K562 (cell line): Measurements from ENCODE around the gene LRRC4C. TPM values are rescaled to one million over a fixed set of nuclear protein-coding genes. Genes with fewer than 3 reads are reported as not detected.

Source experiments
- ATAC-seq: fragments of 200-7000 bp; cut with Tn5 transposase; 3 replicates; pipeline ENCODE4 v1.9.1; 2020; ENCODE audit warnings: moderate library complexity
- BruUV-seq: library from RNA; stranded (reverse); fragments of 400-500 nt; replicated peaks from 2 replicates; lab custom pipeline; 2021; lab: Mats Ljungman, UMichigan
- CTCF ChIA-PET: fragments of 300-600 bp; formaldehyde crosslinking; extraction: SDS; loops from one replicate; lab custom pipeline; 2021; ENCODE audit warnings: low intra/inter-chr PET ratio; lab: Yijun Ruan, JAX
- POLR2A ChIA-PET: fragments of 300-600, 350-650 bp; sonication (Branson Sonifier 250); formaldehyde crosslinking; extraction: SDS; loops from one replicate; lab custom pipeline; 2021; ENCODE audit warnings: antibody characterized with exemption, inconsistent platforms; lab: Yijun Ruan, JAX
- DNase-seq, 4 experiments: peaks; one replicate each; pipeline versions ENCODE4 v3.0.0 to v3.0.0-alpha.2; 2011 to 2018; ENCODE audit warnings: low spot score in 3 of 4, mixed read lengths in 3 of 4; ENCODE audit errors: extremely low read depth in 1 of 4
- FAIRE-seq: peaks from 2 replicates; lab custom pipeline; 2011; peaks lifted over from hg19 to GRCh38; lab: Jason Lieb, UNC
- H2AFZ ChIP-seq: 2 replicates; pipeline ENCODE4 v1.6.0; 2011; ENCODE audit warnings: low read depth, low read length, control low read depth, inconsistent platforms
- H3K27ac ChIP-seq: fragments of 200-600 bp; 3 replicates; pipeline ENCODE4 v1.8.0; 2011; ENCODE audit warnings: low read depth, mild to moderate bottlenecking, control low read depth, inconsistent platforms, low read length, moderate library complexity, mixed read lengths; ENCODE audit errors: extremely low read depth
- H3K27me3 ChIP-seq, 2 experiments: fragments of 300-600 bp in 1 of 2; 2 replicates in 1 of 2; 3 replicates in 1 of 2; pipeline versions ENCODE4 v1.6.0 to v1.8.0; 2011; ENCODE audit warnings: inconsistent platforms in 2 of 2, low read length in 2 of 2, mild to moderate bottlenecking in 1 of 2, mixed read lengths in 1 of 2, moderate library complexity in 1 of 2; ENCODE audit not compliant: control insufficient read depth in 2 of 2, insufficient read depth in 2 of 2
- H3K36me3 ChIP-seq: fragments of 300-600 bp; 3 replicates; pipeline ENCODE4 v1.8.0; 2011; ENCODE audit warnings: mild to moderate bottlenecking, low read length, inconsistent platforms; ENCODE audit not compliant: control insufficient read depth, insufficient read depth
- H3K4me1 ChIP-seq, 2 experiments: fragments of 200-600 bp in 1 of 2; replicated peaks in 1 of 2; 2 replicates in 1 of 2; 3 replicates in 1 of 2; pipeline versions ENCODE4 v1.5.1 to v1.8.0; 2011; ENCODE audit warnings: inconsistent platforms in 2 of 2, low read length in 2 of 2, mild to moderate bottlenecking in 1 of 2, mixed read lengths in 1 of 2, moderate library complexity in 1 of 2; ENCODE audit not compliant: control insufficient read depth in 2 of 2, insufficient read depth in 2 of 2
- H3K4me2 ChIP-seq: 2 replicates; pipeline ENCODE4 v1.6.1; 2011; ENCODE audit warnings: low read length, control low read depth, inconsistent platforms, mixed read lengths; ENCODE audit not compliant: insufficient read depth
- H3K4me3 ChIP-seq: fragments of 200-600 bp; sonication (generic), shearing (Covaris generic); 2 replicates; pipeline ENCODE4 v1.5.1; 2016; ENCODE audit warnings: control low read depth, inconsistent platforms
- H3K79me2 ChIP-seq: fragments of 200-600 bp; 3 replicates; pipeline ENCODE4 v1.8.0; 2011; ENCODE audit warnings: low read length, inconsistent platforms; ENCODE audit not compliant: control insufficient read depth, insufficient read depth
- H3K9ac ChIP-seq, 2 experiments: 2 replicates each; pipeline versions ENCODE4 v1.6.0 to v1.6.1; 2011; ENCODE audit warnings: low read depth in 2 of 2, low read length in 2 of 2, control low read depth in 1 of 2, inconsistent platforms in 1 of 2, mild to moderate bottlenecking in 1 of 2, mixed read lengths in 1 of 2; ENCODE audit not compliant: insufficient read depth in 1 of 2
- H3K9me1 ChIP-seq: one replicate; pipeline ENCODE4 v1.6.0; 2011; ENCODE audit warnings: inconsistent platforms, mild to moderate bottlenecking, low read length, moderate library complexity; ENCODE audit not compliant: control insufficient read depth, insufficient read depth
- H3K9me3 ChIP-seq: replicated peaks from 2 replicates; pipeline ENCODE4 v1.5.1; 2011; ENCODE audit warnings: low read depth, low read length, inconsistent platforms; ENCODE audit not compliant: control insufficient read depth, insufficient read depth
- H4K20me1 ChIP-seq: replicated peaks from 2 replicates; pipeline ENCODE4 v1.6.1; 2011; ENCODE audit warnings: low read length, inconsistent platforms, mixed read lengths; ENCODE audit not compliant: control insufficient read depth, insufficient read depth
- ATF7 ChIP-seq: fragments of 450-650 bp; IDR thresholded peaks from 2 replicates; pipeline ENCODE4 v1.7.1; 2014; ENCODE audit warnings: mild to moderate bottlenecking, moderate library complexity
- KDM5B ChIP-seq: fragments of 200-600 bp; sonication (generic); IDR thresholded peaks from 2 replicates; pipeline ENCODE4 v1.6.1; 2012; ENCODE audit warnings: low read depth, mild to moderate bottlenecking, moderate library complexity, low read length, control low read depth, inconsistent platforms; ENCODE audit not compliant: insufficient replicate concordance
- RBM15 ChIP-seq: fragments of 200-400 bp; formaldehyde crosslinking; IDR thresholded peaks from 2 replicates; pipeline ENCODE4 v1.6.1; 2018; ENCODE audit warnings: mild to moderate bottlenecking, low read length, moderate library complexity; ENCODE audit not compliant: insufficient read depth
- TEAD4 ChIP-seq, 2 experiments: sonication (generic) in 1 of 2; formaldehyde crosslinking in 1 of 2; IDR thresholded peaks; 2 replicates each; pipeline versions ENCODE4 v1.6.1 to v1.8.0; 2012 to 2022; ENCODE audit warnings: borderline replicate concordance in 1 of 2, inconsistent platforms in 1 of 2, low read length in 1 of 2, mild to moderate bottlenecking in 1 of 2, missing genetic modification reagents in 1 of 2
- ZEB2 ChIP-seq: fragments of 450-650 bp; IDR thresholded peaks from 2 replicates; pipeline ENCODE4 v1.6.1; 2016
- WGBS: fragments of 100-300 bp; shearing (Covaris generic); methylation state at CpG from one replicate; pipeline ENCODE4 v1.1.6; 2016; ENCODE audit warnings: low coverage, mixed read lengths; ENCODE audit not compliant: insufficient coverage; ENCODE audit errors: missing lambda C conversion rate; 5-methylcytosine and 5-hydroxymethylcytosine counted together
- in situ Hi-C: fragments of 300-500 bp; cut with MboI; formaldehyde crosslinking; loops from 4 replicates; pipeline ENCODE4 v1.15.0; 2018; ENCODE audit warnings: inconsistent platforms, mixed read lengths
- intact Hi-C: fragments of 100-400 bp; cut with micrococcal nuclease; formaldehyde crosslinking; loops from 2 replicates; pipeline ENCODE4 v1.14.2; 2022
- polyA plus RNA-seq, 8 experiments: library from polyadenylated mRNA; depleted of rRNA in 4 of 8; stranded (reverse) in 5 of 8; unstranded in 3 of 8; fragments of >200 nt; fragmentation: Nextera tagmentation in 2 of 8; fragmentation: Illumina TruSeq in 1 of 8; extraction: Ambion mirVana in 2 of 8; extraction: Trizol in 1 of 8; gene quantifications; 2 replicates each; pipeline versions ENCODE4 v1.2.1 to v1.2.3, GENCODE V29; 2011 to 2014; ENCODE audit warnings: inconsistent platforms in 1 of 8, missing spikeins in 1 of 8
- total RNA-seq, 7 experiments: library from RNA; depleted of rRNA in 6 of 7; stranded (reverse); fragments of >200 nt in 6 of 7; fragmentation: Illumina TruSeq in 2 of 7; extraction: Trizol in 2 of 7; gene quantifications; 2 replicates each; pipeline versions ENCODE4 v1.2.1 to v1.2.3, GENCODE V29; 2011 to 2021; ENCODE audit warnings: low replicate concordance in 1 of 7
- TF ChIP-seq, protein P1 (sequence below): fragments of 250-450 bp; sonication (Bioruptor Pico); IDR thresholded peaks from 2 replicates; pipeline ENCODE4 v1.6.1; 2021; ENCODE audit warnings: mild to moderate bottlenecking
- TF ChIP-seq, protein P2 (sequence below): fragments of 250-450 bp; sonication (Bioruptor Pico); IDR thresholded peaks from 2 replicates; pipeline ENCODE4 v1.4.0; 2020; ENCODE audit warnings: mild to moderate bottlenecking, moderate library complexity, borderline replicate concordance

LRRC4C gene
- total and polyA plus RNA-seq, 9 of the 15 experiments (the other 6 are each of a cell fraction or from before 2014, with no cell fraction given), result not detected

DNA sequence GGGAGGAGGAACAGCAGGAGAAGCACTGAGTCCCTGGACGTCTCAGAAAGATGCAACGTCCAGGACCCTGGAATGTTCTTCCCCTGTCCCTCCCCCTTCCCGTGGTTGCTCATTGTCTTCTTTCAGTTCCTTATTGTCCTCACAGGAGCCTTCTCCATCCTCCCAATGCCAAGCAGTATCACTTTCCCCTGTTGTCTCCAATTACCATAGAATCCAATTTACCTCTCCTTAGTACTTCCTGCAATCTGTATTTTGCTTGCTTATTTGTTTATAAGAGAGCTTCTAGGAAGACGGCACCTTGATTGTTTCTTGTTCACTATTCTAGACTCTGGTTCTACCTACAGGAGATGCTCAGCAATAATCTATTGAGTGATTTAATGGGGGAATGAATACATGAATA, 1273.7 kb downstream of the LRRC4C start (continued):
- no peak for TF ChIP-seq KDM5B
- no peak for TF ChIP-seq TEAD4 (IDR thresholded peaks at IDR 0.05; ENCODE audit: low read length)
- no peak for TF ChIP-seq TEAD4 (CRISPR knock-in tag; IDR thresholded peaks at IDR 0.05; ENCODE audit: borderline replicate concordance)

DNA sequence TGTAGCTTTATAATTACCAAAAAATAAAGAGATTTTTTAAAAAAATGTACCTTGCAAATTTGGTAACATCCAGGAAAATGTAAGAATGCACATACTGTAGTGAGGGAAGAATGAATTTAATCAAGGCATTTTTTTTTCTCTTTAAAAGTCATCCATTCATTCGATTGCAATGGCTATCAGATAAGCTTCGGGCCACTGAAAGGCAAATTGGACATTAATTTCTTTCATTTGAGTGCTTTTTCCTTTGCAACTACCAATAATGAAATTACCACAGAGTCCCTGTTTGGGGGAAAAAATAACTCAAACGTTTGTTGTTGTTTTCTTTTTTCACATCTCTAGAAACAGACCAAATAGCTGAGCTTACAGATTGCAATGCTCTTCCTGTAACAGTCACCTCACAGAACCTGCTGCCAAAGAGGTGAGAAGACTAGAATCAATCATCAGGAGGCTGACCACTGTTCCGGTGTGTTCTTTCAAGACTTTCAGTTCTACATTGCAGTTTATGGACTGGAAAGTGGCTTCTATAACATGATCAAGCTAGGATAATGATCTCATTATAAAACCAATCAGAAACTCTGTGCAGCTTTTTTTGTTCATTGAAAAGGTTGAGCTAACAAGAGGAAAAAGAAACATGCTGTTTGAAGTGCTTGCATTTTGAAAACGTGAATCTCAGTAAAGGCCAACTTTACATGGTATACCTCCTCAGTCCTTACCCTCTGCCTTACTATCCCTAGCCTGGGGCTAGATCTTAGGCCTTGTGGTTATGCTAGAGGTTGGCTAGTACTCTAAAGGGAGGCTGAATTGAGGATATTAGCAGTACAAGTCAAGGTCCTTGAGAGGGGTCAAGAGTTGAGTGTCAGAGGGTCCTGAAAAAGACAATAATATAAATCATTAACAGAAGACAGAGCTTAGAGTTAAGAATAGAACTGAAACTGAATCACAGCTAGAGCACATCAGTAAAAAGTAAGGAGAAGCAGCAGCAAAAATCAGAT, 1276.1 kb downstream of the LRRC4C start:
- no peak for FAIRE-seq
- POLR2A ChIA-PET, result no interaction called here
- Histone ChIP-seq H3K4me1 (no peaks in the 10 kb centered on the region), H3K79me2 (no peaks in the 10 kb centered on the region)
- TF ChIP-seq ATF7 (no peak), ZEB2 (no peak), RBM15 (no peak)
- TF ChIP-seq, protein P1, sequence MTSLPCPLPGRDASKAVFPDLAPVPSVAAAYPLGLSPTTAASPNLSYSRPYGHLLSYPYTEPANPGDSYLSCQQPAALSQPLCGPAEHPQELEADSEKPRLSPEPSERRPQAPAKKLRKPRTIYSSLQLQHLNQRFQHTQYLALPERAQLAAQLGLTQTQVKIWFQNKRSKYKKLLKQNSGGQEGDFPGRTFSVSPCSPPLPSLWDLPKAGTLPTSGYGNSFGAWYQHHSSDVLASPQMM (CRISPR knock-in tag), result no peak
- TF ChIP-seq, protein P2, sequence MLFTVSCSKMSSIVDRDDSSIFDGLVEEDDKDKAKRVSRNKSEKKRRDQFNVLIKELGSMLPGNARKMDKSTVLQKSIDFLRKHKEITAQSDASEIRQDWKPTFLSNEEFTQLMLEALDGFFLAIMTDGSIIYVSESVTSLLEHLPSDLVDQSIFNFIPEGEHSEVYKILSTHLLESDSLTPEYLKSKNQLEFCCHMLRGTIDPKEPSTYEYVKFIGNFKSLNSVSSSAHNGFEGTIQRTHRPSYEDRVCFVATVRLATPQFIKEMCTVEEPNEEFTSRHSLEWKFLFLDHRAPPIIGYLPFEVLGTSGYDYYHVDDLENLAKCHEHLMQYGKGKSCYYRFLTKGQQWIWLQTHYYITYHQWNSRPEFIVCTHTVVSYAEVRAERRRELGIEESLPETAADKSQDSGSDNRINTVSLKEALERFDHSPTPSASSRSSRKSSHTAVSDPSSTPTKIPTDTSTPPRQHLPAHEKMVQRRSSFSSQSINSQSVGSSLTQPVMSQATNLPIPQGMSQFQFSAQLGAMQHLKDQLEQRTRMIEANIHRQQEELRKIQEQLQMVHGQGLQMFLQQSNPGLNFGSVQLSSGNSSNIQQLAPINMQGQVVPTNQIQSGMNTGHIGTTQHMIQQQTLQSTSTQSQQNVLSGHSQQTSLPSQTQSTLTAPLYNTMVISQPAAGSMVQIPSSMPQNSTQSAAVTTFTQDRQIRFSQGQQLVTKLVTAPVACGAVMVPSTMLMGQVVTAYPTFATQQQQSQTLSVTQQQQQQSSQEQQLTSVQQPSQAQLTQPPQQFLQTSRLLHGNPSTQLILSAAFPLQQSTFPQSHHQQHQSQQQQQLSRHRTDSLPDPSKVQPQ (CRISPR knock-in tag), result no peak
- TF ChIP-seq, all 486 proteins: peak for 0
- CTCF ChIA-PET, result no interaction called here
- ATAC-seq (no peak), DNase-seq (no peak)
- Histone ChIP-seq H3K9ac (no peak overlapping the region), H3K9me1 (no peaks in the 10 kb centered on the region), H3K4me2 (no peak overlapping the region), H3K4me3 (no peak overlapping the region), H4K20me1 (no peaks in the 10 kb centered on the region), H2AFZ (no peak overlapping the region), H3K36me3 (no peaks in the 10 kb centered on the region), H3K9me3 (no peaks in the 10 kb centered on the region), H3K27ac (no peak overlapping the region), H3K27me3 (no peaks in the 10 kb centered on the region)
- no TSS peak for BruUV-seq
- intact Hi-C loops (no loop called here), in situ Hi-C loops (no loop called here)
- WGBS, result 0% methylated on average over 5 of the region's 5 CpGs
